ENCODE data around the gene USP7. TPM values are rescaled to one million over a fixed set of nuclear protein-coding genes. Genes with fewer than 3 reads are reported as not detected.

USP7 gene
- total RNA-seq, 3 donors from 2014 or later: 87.9 to 156 (median 118) TPM

DNA sequence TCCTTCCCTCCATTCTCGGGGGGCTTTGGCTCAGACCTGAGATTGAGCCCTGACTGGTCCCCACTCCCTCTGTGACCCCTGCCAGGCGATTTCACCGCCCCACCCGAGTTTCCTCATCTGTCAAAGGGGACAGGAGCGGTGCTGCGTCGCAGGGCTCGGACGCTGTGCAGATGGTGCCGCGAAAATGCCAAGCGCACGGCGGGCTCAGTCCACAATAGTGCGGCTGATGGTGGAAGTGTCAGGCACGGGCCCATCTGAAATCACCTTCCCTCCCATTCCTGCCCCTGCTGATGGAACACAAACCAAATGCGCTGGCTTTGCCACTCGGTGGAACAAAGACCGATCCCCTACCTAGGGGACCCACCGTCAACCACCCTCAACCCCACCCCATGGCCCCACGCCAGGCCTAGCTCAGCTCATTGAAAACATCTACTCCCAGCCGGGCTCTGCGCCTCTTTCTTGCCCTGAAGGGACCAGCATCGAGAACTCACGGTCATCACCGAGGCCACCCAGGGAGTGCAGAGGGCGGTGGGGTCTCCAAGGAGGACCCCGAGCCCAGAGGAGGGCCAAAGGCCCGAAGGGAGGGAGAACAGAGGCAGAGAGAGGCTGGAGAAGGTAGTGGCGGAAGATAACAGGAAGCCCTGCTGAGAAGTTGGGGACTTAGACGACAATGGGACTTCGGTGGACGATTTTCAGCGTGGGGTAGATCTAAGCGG is 96.3 kb downstream of the USP7 start:
- Histone ChIP-seq H3K36me3 (no peaks in the 10 kb centered on the region), H3K4me1 (peaks cover 0 to 19% of the 10 kb centered on the region in 2 donors), H3K9me3 (no peaks in the 10 kb centered on the region), H3K27ac (peak overlapping the region; percentile 83 to 90), H3K4me3 (peak overlapping the region; percentile 79 to 88 (median 85)), H3K27me3 (no peaks in the 10 kb centered on the region)
- no peak for TF ChIP-seq POLR2AphosphoS5 (IDR thresholded peaks at IDR 0.05)
- TF ChIP-seq POLR2A (IDR thresholded peaks at IDR 0.05): no peak
- TF ChIP-seq, protein P1, sequence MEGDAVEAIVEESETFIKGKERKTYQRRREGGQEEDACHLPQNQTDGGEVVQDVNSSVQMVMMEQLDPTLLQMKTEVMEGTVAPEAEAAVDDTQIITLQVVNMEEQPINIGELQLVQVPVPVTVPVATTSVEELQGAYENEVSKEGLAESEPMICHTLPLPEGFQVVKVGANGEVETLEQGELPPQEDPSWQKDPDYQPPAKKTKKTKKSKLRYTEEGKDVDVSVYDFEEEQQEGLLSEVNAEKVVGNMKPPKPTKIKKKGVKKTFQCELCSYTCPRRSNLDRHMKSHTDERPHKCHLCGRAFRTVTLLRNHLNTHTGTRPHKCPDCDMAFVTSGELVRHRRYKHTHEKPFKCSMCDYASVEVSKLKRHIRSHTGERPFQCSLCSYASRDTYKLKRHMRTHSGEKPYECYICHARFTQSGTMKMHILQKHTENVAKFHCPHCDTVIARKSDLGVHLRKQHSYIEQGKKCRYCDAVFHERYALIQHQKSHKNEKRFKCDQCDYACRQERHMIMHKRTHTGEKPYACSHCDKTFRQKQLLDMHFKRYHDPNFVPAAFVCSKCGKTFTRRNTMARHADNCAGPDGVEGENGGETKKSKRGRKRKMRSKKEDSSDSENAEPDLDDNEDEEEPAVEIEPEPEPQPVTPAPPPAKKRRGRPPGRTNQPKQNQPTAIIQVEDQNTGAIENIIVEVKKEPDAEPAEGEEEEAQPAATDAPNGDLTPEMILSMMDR (IDR thresholded peaks at IDR 0.05): no peak
- no peak for DNase-seq (ENCODE audit: low spot score in 2 of 2)
- intact Hi-C loops (cut with DNase I; ENCODE audit: low total_unique reads): loop anchor here (10.0 kb wide), 1 partner anchor 1397 kb away; no protein-coding TSS in a partner anchor

- no peak for DNase-seq (ENCODE audit: low spot score in 2 of 2)
- Histone ChIP-seq H3K36me3 (no peaks in the 10 kb centered on the region), H3K27ac (peak overlapping the region; percentile 83 to 90), H3K4me1 (peaks cover 0 to 19% of the 10 kb centered on the region in 2 donors), H3K9me3 (no peaks in the 10 kb centered on the region), H3K4me3 (peak overlapping the region; percentile 79 to 88 (median 85)), H3K27me3 (no peaks in the 10 kb centered on the region)
- intact Hi-C loops (cut with DNase I; ENCODE audit: low total_unique reads): loop anchor here (10.0 kb wide), 1 partner anchor 1398 kb away; no protein-coding TSS in a partner anchor
- TF ChIP-seq POLR2A (IDR thresholded peaks at IDR 0.05) (no peak), POLR2AphosphoS5 (IDR thresholded peaks at IDR 0.05) (no peak)
These were observed 96.9 kb downstream of the USP7 start for GRCh38 chr16:8866884-8867215.

DNA sequence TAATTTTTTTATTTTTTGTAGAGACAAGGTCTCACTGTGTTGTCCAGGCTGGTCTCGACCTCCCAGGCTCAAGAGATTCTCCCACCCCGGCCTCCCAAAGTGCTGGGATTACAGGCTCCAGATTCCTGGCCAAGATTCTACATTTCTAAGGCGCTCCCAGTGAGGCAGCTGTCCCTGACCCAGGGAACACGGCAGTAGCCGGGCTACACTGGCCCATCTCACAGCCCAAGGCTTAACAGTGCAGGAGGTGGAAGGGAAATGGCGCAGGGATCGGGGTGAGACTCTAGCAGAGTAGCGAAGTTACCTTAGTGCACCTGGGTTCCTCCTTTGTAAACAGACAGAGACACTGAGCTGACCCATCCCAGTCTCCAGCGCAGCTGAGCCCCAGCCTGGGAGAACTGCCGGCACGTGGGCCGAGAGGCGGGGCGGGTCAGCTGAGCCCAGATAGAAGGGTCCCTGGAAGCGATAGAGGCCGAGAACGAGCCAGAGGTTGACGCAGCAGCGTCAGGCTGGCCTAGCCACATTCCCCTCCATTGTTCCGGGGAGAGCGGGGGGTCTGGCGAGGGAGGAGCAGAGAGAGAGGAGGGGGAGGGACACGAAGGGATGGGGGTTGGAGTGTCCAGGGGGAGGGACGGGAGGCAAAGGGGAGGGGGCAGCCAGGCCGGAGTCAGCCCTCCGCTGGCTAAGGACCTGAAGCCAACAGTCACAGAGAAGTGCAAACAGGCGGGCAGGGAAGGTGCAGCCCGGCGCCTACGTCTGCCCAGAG is 97.4 kb downstream of the USP7 start:
- Histone ChIP-seq H3K4me3 (peak overlapping the region; percentile 79 to 88 (median 85)), H3K36me3 (no peaks in the 10 kb centered on the region), H3K4me1 (peaks cover 0 to 19% of the 10 kb centered on the region in 2 donors), H3K27me3 (no peaks in the 10 kb centered on the region), H3K9me3 (no peaks in the 10 kb centered on the region), H3K27ac (peak overlapping the region; percentile 83 to 90)
- intact Hi-C loops (cut with DNase I; ENCODE audit: low total_unique reads): loop anchor here (10.0 kb wide), 1 partner anchor 1398 kb away; no protein-coding TSS in a partner anchor
- TF ChIP-seq POLR2AphosphoS5 (IDR thresholded peaks at IDR 0.05): peak in 1 of 3 donors; percentile 21
- TF ChIP-seq, protein P1 (IDR thresholded peaks at IDR 0.05): no peak
- TF ChIP-seq POLR2A (IDR thresholded peaks at IDR 0.05): no peak
- no peak for DNase-seq (ENCODE audit: low spot score in 2 of 2)

DNA sequence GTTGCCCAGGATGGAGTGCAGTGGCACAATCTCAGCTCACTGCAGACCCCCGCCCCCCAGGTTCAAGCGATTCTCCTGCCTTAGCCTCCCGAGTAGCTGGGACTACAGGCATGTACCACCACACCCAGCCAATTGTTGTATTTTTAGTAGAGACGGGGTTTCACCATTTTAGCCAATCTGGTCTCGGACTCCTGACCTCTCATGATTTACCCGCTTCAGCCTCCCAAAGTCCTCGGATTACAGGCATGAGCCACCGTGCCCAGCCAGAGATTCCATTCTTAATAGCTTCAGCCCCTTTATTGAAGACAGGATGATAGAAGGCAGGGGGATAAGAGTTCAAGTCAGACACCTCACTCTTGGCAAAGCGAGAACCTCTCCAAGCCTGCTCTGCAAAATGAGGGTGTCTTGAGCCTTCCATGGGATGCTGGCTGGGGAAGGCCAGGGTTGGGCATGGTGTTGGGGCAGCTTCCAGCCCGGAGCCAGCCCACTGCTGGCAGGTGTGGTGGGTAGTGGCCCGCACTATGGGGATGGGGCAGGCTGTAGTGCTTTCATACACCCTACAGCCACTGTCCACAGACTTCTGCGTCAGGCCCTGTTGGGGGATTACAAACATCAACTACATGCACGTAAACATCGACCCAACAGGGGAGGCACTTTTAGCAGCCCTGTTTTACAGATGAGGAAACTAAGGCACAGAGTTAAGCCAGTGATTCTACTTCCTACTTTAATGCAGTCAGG is 98.4 kb downstream of the USP7 start:
- no peak for DNase-seq (ENCODE audit: low spot score in 2 of 2)
- H3K9me3 ChIP-seq: no peaks in the 10 kb centered on the region
- H3K4me3 ChIP-seq: peak overlapping the region in 1 of 3 donors; percentile 14
- H3K27ac ChIP-seq: peak overlapping the region in 1 of 2 donors; percentile 52
- no peaks in the 10 kb centered on the region for H3K27me3 ChIP-seq
- H3K4me1 ChIP-seq: peaks cover 0 to 19% of the 10 kb centered on the region in 2 donors
- intact Hi-C loops (cut with DNase I; ENCODE audit: low total_unique reads): loop anchor here (10.0 kb wide), 1 partner anchor 1399 kb away; no protein-coding TSS in a partner anchor
- H3K36me3 ChIP-seq: no peaks in the 10 kb centered on the region
- TF ChIP-seq, protein P1 (IDR thresholded peaks at IDR 0.05): no peak
- TF ChIP-seq POLR2AphosphoS5 (IDR thresholded peaks at IDR 0.05) (no peak), POLR2A (IDR thresholded peaks at IDR 0.05) (no peak)

GRCh38 chr16:8864480-8865110 is 99.1 kb downstream of the USP7 start:
- intact Hi-C loops (cut with DNase I; ENCODE audit: low total_unique reads): loop anchor here (10.0 kb wide), 1 partner anchor 1400 kb away; no protein-coding TSS in a partner anchor
- H3K4me1 ChIP-seq: peaks cover 0 to 19% of the 10 kb centered on the region in 2 donors
- no peaks in the 10 kb centered on the region for H3K27me3 ChIP-seq
- peak overlapping the region in 1 of 3 donors; percentile 14 for H3K4me3 ChIP-seq
- H3K36me3 ChIP-seq: no peaks in the 10 kb centered on the region
- no peak for DNase-seq (ENCODE audit: low spot score in 2 of 2)
- TF ChIP-seq POLR2AphosphoS5 (IDR thresholded peaks at IDR 0.05) (no peak), POLR2A (IDR thresholded peaks at IDR 0.05) (no peak)
- TF ChIP-seq, protein P1 (IDR thresholded peaks at IDR 0.05): no peak
- peak overlapping the region in 1 of 2 donors; percentile 52 for H3K27ac ChIP-seq
- no peaks in the 10 kb centered on the region for H3K9me3 ChIP-seq

Measured in breast epithelium (tissue), 4 donors.